Bronchial epithelial cell (primary cell): ENCODE results near the gene POMT2. TPM values are rescaled to one million over a fixed set of nuclear protein-coding genes. Genes with fewer than 3 reads are reported as not detected.
"Not testable (repeated sequence)": the region's sequence is repeated elsewhere in the genome, so short reads cannot be mapped to it uniquely, and the experiment has no call there.

Experiments used
- DNase-seq: peaks from one replicate; pipeline ENCODE4 v3.0.0-alpha.2; 2010; ENCODE audit warnings: low read depth
- FAIRE-seq: peaks from 2 replicates; lab custom pipeline; 2011; peaks lifted over from hg19 to GRCh38; lab: Jason Lieb, UNC
- H3K27me3 ChIP-seq: 2 replicates; pipeline ENCODE4 v1.5.1; 2011; ENCODE audit warnings: low read length; ENCODE audit not compliant: control insufficient read depth, insufficient read depth
- H3K36me3 ChIP-seq: 2 replicates; pipeline ENCODE4 v1.5.1; 2011; ENCODE audit warnings: low read length; ENCODE audit not compliant: control insufficient read depth, insufficient read depth
- H3K4me3 ChIP-seq: 2 replicates; pipeline ENCODE4 v1.5.1; 2011; ENCODE audit warnings: mild to moderate bottlenecking, low read depth, low read length, control low read depth
- total RNA-seq: library from RNA; depleted of rRNA; stranded (reverse); fragments of >200 nt; gene quantifications from 2 replicates; pipeline ENCODE4 v1.2.1, GENCODE V29; 2014
- TF ChIP-seq, protein P1 (sequence below): IDR thresholded peaks from 2 replicates; pipeline ENCODE4 v1.5.1; 2011; ENCODE audit warnings: mild to moderate bottlenecking, moderate library complexity, low read length, control low read depth, inconsistent platforms; ENCODE audit not compliant: insufficient read depth, severe bottlenecking

Gene POMT2
- total RNA-seq, 1 donor from 2014 or later = 5.8 TPM

DNA sequence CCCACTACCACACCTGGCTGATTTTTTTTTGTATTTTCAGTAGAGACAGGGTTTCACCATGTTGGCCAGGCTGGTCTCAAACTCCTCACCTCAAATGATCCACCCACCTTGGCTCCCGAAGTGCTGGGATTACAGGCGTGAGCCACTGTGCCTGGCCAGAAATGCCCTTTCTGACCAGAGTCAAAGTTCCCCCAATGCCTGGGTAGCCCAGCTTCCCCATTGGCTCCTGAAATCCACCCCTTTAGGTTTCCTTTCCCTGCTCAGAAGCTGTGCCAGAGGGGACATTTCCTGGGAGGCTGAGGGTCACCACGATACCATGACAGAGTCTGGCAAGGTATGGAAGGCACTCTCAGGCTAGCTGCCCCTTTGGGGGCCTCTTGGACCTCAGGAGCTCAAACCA is 3.6 kb upstream of the POMT2 start:
- Histone ChIP-seq H3K4me3 (no peak overlapping the region), H3K36me3 (no peaks in the 10 kb centered on the region), H3K27me3 (no peaks in the 10 kb centered on the region)
- no peak for DNase-seq
- TF ChIP-seq, protein P1, sequence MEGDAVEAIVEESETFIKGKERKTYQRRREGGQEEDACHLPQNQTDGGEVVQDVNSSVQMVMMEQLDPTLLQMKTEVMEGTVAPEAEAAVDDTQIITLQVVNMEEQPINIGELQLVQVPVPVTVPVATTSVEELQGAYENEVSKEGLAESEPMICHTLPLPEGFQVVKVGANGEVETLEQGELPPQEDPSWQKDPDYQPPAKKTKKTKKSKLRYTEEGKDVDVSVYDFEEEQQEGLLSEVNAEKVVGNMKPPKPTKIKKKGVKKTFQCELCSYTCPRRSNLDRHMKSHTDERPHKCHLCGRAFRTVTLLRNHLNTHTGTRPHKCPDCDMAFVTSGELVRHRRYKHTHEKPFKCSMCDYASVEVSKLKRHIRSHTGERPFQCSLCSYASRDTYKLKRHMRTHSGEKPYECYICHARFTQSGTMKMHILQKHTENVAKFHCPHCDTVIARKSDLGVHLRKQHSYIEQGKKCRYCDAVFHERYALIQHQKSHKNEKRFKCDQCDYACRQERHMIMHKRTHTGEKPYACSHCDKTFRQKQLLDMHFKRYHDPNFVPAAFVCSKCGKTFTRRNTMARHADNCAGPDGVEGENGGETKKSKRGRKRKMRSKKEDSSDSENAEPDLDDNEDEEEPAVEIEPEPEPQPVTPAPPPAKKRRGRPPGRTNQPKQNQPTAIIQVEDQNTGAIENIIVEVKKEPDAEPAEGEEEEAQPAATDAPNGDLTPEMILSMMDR = no peak
- no peak for FAIRE-seq

DNA sequence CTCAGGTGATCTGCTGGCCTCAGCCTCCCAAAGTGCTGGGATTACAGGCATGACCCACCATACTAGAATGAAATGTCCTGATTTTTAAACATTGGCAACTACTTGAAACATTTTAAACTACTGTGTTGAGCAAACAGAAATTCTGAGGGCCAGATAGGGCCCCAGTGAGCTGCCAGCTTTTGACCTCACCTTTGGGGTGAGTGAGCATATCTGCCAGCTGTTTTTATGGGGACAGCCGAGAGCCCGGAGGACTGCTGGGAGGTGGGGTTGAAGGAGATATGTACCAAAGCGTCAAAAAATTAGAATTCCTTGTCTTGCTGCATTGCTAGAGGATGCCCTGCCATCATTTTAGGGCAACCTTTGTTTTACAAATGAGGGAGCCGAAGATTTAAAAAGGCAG is 2.9 kb upstream of the POMT2 start:
- TF ChIP-seq, protein P1 = no peak
- H3K4me3 ChIP-seq = no peak overlapping the region
- FAIRE-seq = no peak

DNA sequence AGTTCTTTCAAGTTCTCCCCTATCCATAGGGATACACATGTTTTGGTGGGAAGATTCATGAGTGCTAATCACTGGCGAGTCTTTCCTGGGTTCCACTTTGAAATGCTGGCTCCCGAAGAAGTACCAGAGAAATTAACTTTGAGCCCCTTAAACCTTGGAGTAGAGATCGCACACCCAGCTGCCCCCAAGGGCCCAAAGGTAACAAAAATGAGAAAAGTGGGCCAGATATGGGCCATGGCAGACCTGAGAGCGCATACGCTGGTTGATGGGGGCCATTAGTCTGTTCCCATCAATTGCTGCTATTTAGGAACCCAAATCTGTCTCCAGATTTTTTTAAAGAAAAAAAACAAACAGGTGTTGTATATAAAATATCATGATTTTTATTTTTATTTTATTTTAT is 2.3 kb upstream of the POMT2 start:
- no peak overlapping the region for H3K4me3 ChIP-seq
- TF ChIP-seq, protein P1 = no peak
- no peaks in the 10 kb centered on the region for H3K36me3 ChIP-seq
- no peaks in the 10 kb centered on the region for H3K27me3 ChIP-seq
- no peak for DNase-seq
- no peak for FAIRE-seq

More for the DNA sequence above, 2.9 kb upstream of the POMT2 start:
- Histone ChIP-seq H3K36me3 (no peaks in the 10 kb centered on the region), H3K27me3 (no peaks in the 10 kb centered on the region)
- no peak for DNase-seq

DNA sequence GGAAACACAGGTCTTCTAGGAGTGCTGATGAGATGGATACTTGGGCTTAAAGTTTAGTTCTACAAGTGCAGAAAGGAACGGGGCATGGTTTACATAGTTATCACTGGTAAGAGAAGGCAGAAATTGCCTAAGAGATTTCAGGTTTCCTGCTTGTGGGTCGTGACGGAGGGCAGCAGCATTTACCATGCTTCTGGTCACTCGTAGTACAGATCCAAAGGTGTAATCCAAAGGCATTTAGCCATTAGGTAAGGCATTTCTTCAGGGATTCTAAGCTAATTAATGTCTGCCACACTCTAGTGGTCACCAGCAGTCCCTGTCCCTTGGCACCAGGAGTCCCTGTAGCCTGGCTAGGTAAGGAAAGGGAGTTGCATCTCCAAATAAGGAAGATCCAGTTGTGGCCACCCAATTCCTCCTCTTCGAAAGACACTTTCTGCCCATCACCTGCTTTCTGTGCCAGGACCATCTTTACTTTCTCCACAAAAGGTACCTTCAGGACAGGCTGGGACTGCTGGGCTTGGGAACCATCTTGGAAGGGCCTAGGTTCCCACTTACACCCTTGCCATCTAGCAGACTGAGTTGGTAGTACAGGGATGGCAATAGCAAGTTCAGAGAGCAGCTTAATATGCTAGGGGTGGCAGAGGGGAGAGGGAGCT is 1.7 kb upstream of the POMT2 start:
- no peak for FAIRE-seq
- TF ChIP-seq, protein P1 = no peak

DNA sequence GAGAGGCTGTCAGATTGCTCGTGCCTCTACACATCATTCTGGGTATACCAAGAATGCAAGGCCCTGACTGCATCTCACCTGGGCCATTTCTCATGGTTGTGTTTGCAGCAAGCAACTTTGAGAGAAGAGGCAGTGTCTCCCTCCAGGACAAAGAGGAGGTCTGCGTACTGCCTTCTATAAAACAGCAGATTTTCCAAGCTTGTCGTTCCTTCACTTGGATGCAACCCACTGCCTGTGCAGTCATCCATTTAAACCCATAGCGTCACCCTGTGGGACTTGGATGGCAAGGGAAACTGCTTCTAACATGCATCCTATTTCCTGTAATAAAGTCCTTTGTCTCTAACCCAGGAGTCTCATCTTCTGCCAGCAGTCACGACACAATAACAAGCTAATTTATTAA is 1.3 kb downstream of the POMT2 start:
- TF ChIP-seq, protein P1 = no peak
- FAIRE-seq = no peak
- H3K27me3 ChIP-seq = no peaks in the 10 kb centered on the region

More for the DNA sequence above, 1.7 kb upstream of the POMT2 start:
- H3K36me3 ChIP-seq = no peaks in the 10 kb centered on the region
- no peak for DNase-seq
- no peaks in the 10 kb centered on the region for H3K27me3 ChIP-seq
- H3K4me3 ChIP-seq = peak overlapping the region; percentile 97

DNA sequence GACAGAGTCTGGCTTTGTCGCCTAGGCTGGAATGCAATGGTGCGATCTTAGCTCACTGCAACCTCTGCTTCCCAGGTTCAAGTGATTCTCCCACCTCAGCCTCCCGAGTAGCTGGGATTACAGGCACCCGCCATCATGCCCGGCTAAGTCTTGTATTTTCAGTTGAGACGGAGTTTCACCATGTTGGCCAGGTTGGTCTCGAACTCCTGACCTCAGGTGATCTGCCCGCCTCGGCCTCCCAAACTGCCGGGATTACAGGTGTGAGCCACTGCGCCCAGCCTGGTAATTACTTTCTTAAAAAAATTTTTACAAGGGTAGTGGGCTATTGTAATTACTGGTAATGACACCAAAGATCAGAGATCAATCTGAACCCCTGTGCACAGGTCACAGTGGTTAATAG is 1.9 kb downstream of the POMT2 start:
- H3K27me3 ChIP-seq, H3K36me3 ChIP-seq, FAIRE-seq, DNase-seq, H3K4me3 ChIP-seq: not testable (repeated sequence)

More for the DNA sequence above, 1.3 kb downstream of the POMT2 start:
- DNase-seq = no peak
- Histone ChIP-seq H3K36me3 (no peaks in the 10 kb centered on the region), H3K4me3 (no peak overlapping the region)
